H1 (cell line): ENCODE measurements around the gene PDE4D. TPM values are rescaled to one million over a fixed set of nuclear protein-coding genes. Genes with fewer than 3 reads are reported as not detected.

Experiments used
- CTCF ChIA-PET: fragments of 300-600 bp; sonication (Branson Sonifier 250); formaldehyde crosslinking; loops from one replicate; lab custom pipeline; 2021; ENCODE audit not compliant: partially characterized antibody; lab: Charles Lee
- POLR2A ChIA-PET: fragments of 300-600 bp; sonication (Branson Sonifier 250); formaldehyde crosslinking; loops from one replicate; lab custom pipeline; 2021; ENCODE audit warnings: inconsistent platforms; ENCODE audit not compliant: partially characterized antibody; lab: Charles Lee
- DNase-seq, 2 experiments: peaks; one replicate each; pipeline versions ENCODE4 v3.0.0 to v3.0.0-alpha.2; 2010 to 2022; ENCODE audit warnings: low spot score in 2 of 2, low read depth in 1 of 2, mixed read lengths in 1 of 2
- FAIRE-seq: peaks from 2 replicates; lab custom pipeline; 2011; peaks lifted over from hg19 to GRCh38; lab: Jason Lieb, UNC
- H2AFZ ChIP-seq: 2 replicates; pipeline ENCODE4 v1.8.1; 2012; ENCODE audit warnings: low read length, inconsistent platforms
- H2AK5ac ChIP-seq: 2 replicates; pipeline ENCODE4 v1.6.1; 2013; ENCODE audit warnings: low read depth, low read length
- H2BK120ac ChIP-seq: replicated peaks from 2 replicates; pipeline ENCODE3; 2013; ENCODE audit warnings: low read depth, low read length, inconsistent platforms
- H2BK12ac ChIP-seq: 2 replicates; pipeline ENCODE4 v1.6.1; 2013; ENCODE audit warnings: low read depth, low read length
- H2BK15ac ChIP-seq: 2 replicates; pipeline ENCODE4 v1.6.1; 2013; ENCODE audit warnings: low read length
- H2BK20ac ChIP-seq: 2 replicates; pipeline ENCODE4 v1.6.1; 2013; ENCODE audit warnings: low read length
- H2BK5ac ChIP-seq: 2 replicates; pipeline ENCODE4 v1.6.1; 2013; ENCODE audit warnings: low read depth, low read length
- H3K14ac ChIP-seq: 2 replicates; pipeline ENCODE4 v1.6.1; 2013; ENCODE audit warnings: inconsistent platforms; ENCODE audit not compliant: insufficient read length
- H3K18ac ChIP-seq: 2 replicates; pipeline ENCODE4 v1.6.1; 2013; ENCODE audit warnings: low read length; ENCODE audit errors: extremely low read depth
- H3K23ac ChIP-seq: 2 replicates; pipeline ENCODE4 v1.6.1; 2013; ENCODE audit warnings: inconsistent platforms; ENCODE audit not compliant: insufficient read length
- H3K23me2 ChIP-seq: 2 replicates; pipeline ENCODE4 v1.6.1; 2013; ENCODE audit warnings: low read depth, low read length
- H3K27ac ChIP-seq: 2 replicates; pipeline ENCODE4 v1.6.1; 2011; ENCODE audit warnings: low read depth, low read length, inconsistent platforms
- H3K27me3 ChIP-seq, 4 experiments: replicated peaks in 1 of 4; 1 replicate in 1 of 4; 2 replicates in 3 of 4; pipeline versions ENCODE4 v1.6.1 to v1.8.1; 2011 to 2013; ENCODE audit warnings: low read length in 3 of 4, mild to moderate bottlenecking in 3 of 4, inconsistent platforms in 2 of 4, mixed read lengths in 2 of 4, moderate library complexity in 1 of 4; ENCODE audit not compliant: control insufficient read depth in 3 of 4, insufficient read depth in 3 of 4; ENCODE audit errors: extremely low read depth in 1 of 4
- H3K36me3 ChIP-seq, 4 experiments: 2 replicates each; pipeline versions ENCODE4 v1.6.1 to v1.8.1; 2011 to 2013; ENCODE audit warnings: mild to moderate bottlenecking in 4 of 4, low read length in 3 of 4, moderate library complexity in 2 of 4, control low read depth in 1 of 4, inconsistent platforms in 1 of 4; ENCODE audit not compliant: insufficient read depth in 4 of 4, control insufficient read depth in 2 of 4
- H3K4ac ChIP-seq: replicated peaks from 2 replicates; pipeline ENCODE3; 2013; ENCODE audit warnings: low read length, low read depth, mixed read lengths, inconsistent platforms; ENCODE audit not compliant: insufficient read length
- H3K4me1 ChIP-seq, 4 experiments: replicated peaks in 1 of 4; 1 replicate in 1 of 4; 2 replicates in 3 of 4; pipeline versions ENCODE4 v1.6.1 to v1.8.1; 2011 to 2013; ENCODE audit warnings: low read length in 3 of 4, inconsistent platforms in 2 of 4, mixed read lengths in 1 of 4; ENCODE audit not compliant: insufficient read depth in 4 of 4, control insufficient read depth in 3 of 4
- H3K4me2 ChIP-seq, 2 experiments: 2 replicates each; pipeline versions ENCODE4 v1.6.1 to v1.8.1; 2011 to 2013; ENCODE audit warnings: low read depth in 2 of 2, low read length in 2 of 2, control low read depth in 1 of 2, inconsistent platforms in 1 of 2, mild to moderate bottlenecking in 1 of 2; ENCODE audit not compliant: insufficient read depth in 1 of 2
- H3K4me3 ChIP-seq, 4 experiments: fragments of 200-600, 300-600 bp in 1 of 4; sonication (generic), shearing (Covaris generic), sonication (Bioruptor Twin) in 1 of 4; 2 replicates each; pipeline versions ENCODE4 v1.5.1 to v1.8.1; 2011 to 2016; ENCODE audit warnings: low read length in 4 of 4, low read depth in 3 of 4, control low read depth in 2 of 4, inconsistent platforms in 2 of 4, mild to moderate bottlenecking in 2 of 4, mixed read lengths in 1 of 4, moderate library complexity in 1 of 4; ENCODE audit not compliant: insufficient read depth in 2 of 4; ENCODE audit errors: extremely low read depth in 1 of 4
- H3K56ac ChIP-seq: replicated peaks from 2 replicates; pipeline ENCODE3; 2013; ENCODE audit warnings: low read depth, mild to moderate bottlenecking, mixed read lengths, low read length, inconsistent platforms; ENCODE audit not compliant: insufficient read length
- H3K79me1 ChIP-seq: 2 replicates; pipeline ENCODE4 v1.6.1; 2013; ENCODE audit warnings: low read depth, low read length, control low read depth
- H3K79me2 ChIP-seq, 2 experiments: 2 replicates each; pipeline versions ENCODE4 v1.6.1 to v1.8.1; 2012 to 2013; ENCODE audit warnings: low read length in 2 of 2, mild to moderate bottlenecking in 2 of 2, inconsistent platforms in 1 of 2; ENCODE audit not compliant: insufficient read depth in 2 of 2, control insufficient read depth in 1 of 2
- H3K9ac ChIP-seq, 4 experiments: replicated peaks in 1 of 4; 1 replicate in 1 of 4; 2 replicates in 3 of 4; pipeline versions ENCODE4 v1.6.1 to v1.8.1; 2011 to 2013; ENCODE audit warnings: low read depth in 3 of 4, low read length in 3 of 4, control low read depth in 2 of 4, mild to moderate bottlenecking in 2 of 4, moderate library complexity in 2 of 4, inconsistent platforms in 1 of 4; ENCODE audit errors: extremely low read depth in 1 of 4
- H3K9me3 ChIP-seq, 2 experiments: 2 replicates each; pipeline versions ENCODE4 v1.6.1 to v1.8.1; 2012 to 2013; ENCODE audit warnings: mild to moderate bottlenecking in 2 of 2, moderate library complexity in 2 of 2, control low read depth in 1 of 2, inconsistent platforms in 1 of 2, low read depth in 1 of 2, low read length in 1 of 2, mixed read lengths in 1 of 2; ENCODE audit not compliant: insufficient read depth in 2 of 2
- H4K20me1 ChIP-seq, 2 experiments: replicated peaks in 1 of 2; 2 replicates each; pipeline versions ENCODE3 to v1.8.1; 2011 to 2013; ENCODE audit warnings: inconsistent platforms in 2 of 2, low read length in 2 of 2, mild to moderate bottlenecking in 1 of 2; ENCODE audit not compliant: insufficient read depth in 2 of 2, control insufficient read depth in 1 of 2
- H4K5ac ChIP-seq: 2 replicates; pipeline ENCODE4 v1.6.1; 2013; ENCODE audit warnings: low read length, low read depth, mixed read lengths, inconsistent platforms; ENCODE audit not compliant: insufficient read length
- H4K8ac ChIP-seq: 2 replicates; pipeline ENCODE4 v1.8.0; 2013; ENCODE audit warnings: mild to moderate bottlenecking, moderate library complexity, low read length, inconsistent platforms; ENCODE audit not compliant: insufficient read depth; ENCODE audit errors: extremely low read depth
- H4K91ac ChIP-seq: replicated peaks from 2 replicates; pipeline ENCODE3; 2013; ENCODE audit warnings: low read length, mixed read lengths, inconsistent platforms; ENCODE audit not compliant: insufficient read length
- BRCA1 ChIP-seq: IDR thresholded peaks from 2 replicates; pipeline ENCODE4 v1.6.1; 2012; ENCODE audit warnings: low read depth, low read length, improper control_type of control experiment
- CREB1 ChIP-seq: IDR thresholded peaks from 2 replicates; pipeline ENCODE4 v1.6.1; 2012; ENCODE audit warnings: inconsistent platforms
- EGR1 ChIP-seq: IDR thresholded peaks from 2 replicates; pipeline ENCODE4 v1.6.1; 2011; ENCODE audit warnings: low read depth, low read length, borderline replicate concordance
- JUND ChIP-seq: IDR thresholded peaks from 2 replicates; pipeline ENCODE4 v1.6.1; 2011; ENCODE audit warnings: mild to moderate bottlenecking, improper control_type of control experiment, low read length
- PHF8 ChIP-seq: fragments of 200-600 bp; sonication (generic); conservative IDR thresholded peaks from 2 replicates; pipeline ENCODE4 v1.7.1; 2012; ENCODE audit warnings: low read depth, mild to moderate bottlenecking, inconsistent platforms, low read length, moderate library complexity
- POLR2AphosphoS5 ChIP-seq: IDR thresholded peaks from 2 replicates; pipeline ENCODE4 v1.6.1; 2011; ENCODE audit warnings: low read depth, low read length
- RBBP5 ChIP-seq: IDR thresholded peaks from 2 replicates; pipeline ENCODE4 v1.7.1; 2012; ENCODE audit warnings: low read depth, mild to moderate bottlenecking, inconsistent platforms, low read length, moderate library complexity, borderline replicate concordance
- YY1 ChIP-seq: IDR thresholded peaks from 2 replicates; pipeline ENCODE4 v1.6.1; 2011; ENCODE audit warnings: low read depth, mild to moderate bottlenecking, low read length
- ZNF274 ChIP-seq: IDR thresholded peaks from 2 replicates; pipeline ENCODE4 v1.7.0; 2012; ENCODE audit warnings: low read length, borderline replicate concordance; ENCODE audit errors: extremely low read depth
- WGBS, 2 experiments: shearing (Covaris generic) in 1 of 2; methylation state at CpG; one replicate each; pipeline versions ENCODE4 v1.1.6 to v1.1.7; 2013 to 2015; ENCODE audit warnings: low lambda C conversion rate in 2 of 2, mixed read lengths in 2 of 2, inconsistent platforms in 1 of 2, low coverage in 1 of 2, missing lambda C conversion rate in 1 of 2; ENCODE audit not compliant: insufficient replicate concordance in 2 of 2, insufficient coverage in 1 of 2, insufficient read length in 1 of 2; ENCODE audit errors: extremely low coverage in 1 of 2, missing lambda C conversion rate in 1 of 2; 5-methylcytosine and 5-hydroxymethylcytosine counted together
- polyA plus RNA-seq, 7 experiments: library from polyadenylated mRNA; depleted of rRNA in 3 of 7; stranded (reverse) in 5 of 7; unstranded in 2 of 7; fragments of >200 nt in 5 of 7; fragments of 200-250 nt in 2 of 7; gene quantifications; 1 replicate in 5 of 7; 2 replicates in 1 of 7; 4 replicates in 1 of 7; pipeline versions ENCODE4 v1.2.1 to v1.2.3, GENCODE V29; 2011 to 2013; ENCODE audit warnings: missing spikeins in 2 of 7, mixed read lengths in 2 of 7
- total RNA-seq: library from RNA; stranded (reverse); fragmentation: NEBNext Ultra II Directional; extraction: Animal tissue kit (Norgen Biotek cat#: 25700); gene quantifications from 2 replicates; pipeline ENCODE4 v1.2.1, GENCODE V29; 2021

PDE4D gene
- total and polyA plus RNA-seq, 2 of the 8 experiments (the other 6 are each of a cell fraction or from before 2014, with no cell fraction given): 2.3 to 3.7 TPM

- no peak for FAIRE-seq
These were observed 103.2 kb downstream of the PDE4D start for GRCh38 chr5:59790376-59790775.

More at GRCh38 chr5:59790376-59790775, 103.2 kb downstream of the PDE4D start:
- Histone ChIP-seq H2BK5ac (no peak overlapping the region), H4K20me1 (no peaks in the 10 kb centered on the region), H2BK15ac (no peak overlapping the region), H3K56ac (no peak overlapping the region), H3K9ac (no peak overlapping the region), H2BK120ac (no peak overlapping the region), H2BK20ac (no peak overlapping the region), H3K9me3 (no peaks in the 10 kb centered on the region), H2AFZ (no peak overlapping the region), H4K5ac (no peak overlapping the region), H2AK5ac (no peak overlapping the region), H3K36me3 (no peaks in the 10 kb centered on the region), H3K23me2 (no peaks in the 10 kb centered on the region), H3K18ac (peak overlapping the region; percentile 51; the same call in 1 of the 2 replicates), H3K79me2 (no peaks in the 10 kb centered on the region), H3K23ac (no peak overlapping the region), H3K14ac (no peak overlapping the region), H2BK12ac (no peak overlapping the region), H3K4ac (no peak overlapping the region), H3K4me2 (no peak overlapping the region), H4K8ac (no peak overlapping the region), H3K4me1 (peaks cover 0 to 4% (median 1%) of the 10 kb centered on the region in 4 experiments; a peak in 3 of 7 replicates), H4K91ac (no peak overlapping the region), H3K27me3 (no peaks in the 10 kb centered on the region), H3K27ac (no peak overlapping the region), H3K79me1 (no peaks in the 10 kb centered on the region), H3K4me3 (no peak overlapping the region)
- 73% methylated on average over 7 of the region's 7 CpGs; no CpG with 5 or more reads in 1 of the 2 experiments for WGBS, 2 experiments
- CTCF ChIA-PET: interaction anchor here (0.5 to 1.7 kb wide), 6 partner anchors 11 to 602 kb away, joined by 3 to 5 read pairs (median 4); no protein-coding TSS in a partner anchor
- TF ChIP-seq PHF8: no peak
- no peak for TF ChIP-seq BRCA1
- no peak for TF ChIP-seq JUND
- TF ChIP-seq EGR1: no peak
- TF ChIP-seq CREB1: no peak
- TF ChIP-seq ZNF274: no peak
- no peak for TF ChIP-seq POLR2AphosphoS5
- no peak for TF ChIP-seq RBBP5
- TF ChIP-seq YY1: no peak
- DNase-seq: no peak
- POLR2A ChIA-PET: no interaction called here
